IPS DF 4.7 (cell line): ENCODE data around the gene PARP15.
"Not testable (repeated sequence)": the region's sequence is repeated elsewhere in the genome, so short reads cannot be mapped to it uniquely, and the experiment has no call there.

Source experiments
- DNase-seq: peaks from one replicate; pipeline ENCODE4 v3.0.0-alpha.2; 2013; ENCODE audit warnings: low spot score; ENCODE audit errors: extremely low read depth

The PARP15 gene

DNA sequence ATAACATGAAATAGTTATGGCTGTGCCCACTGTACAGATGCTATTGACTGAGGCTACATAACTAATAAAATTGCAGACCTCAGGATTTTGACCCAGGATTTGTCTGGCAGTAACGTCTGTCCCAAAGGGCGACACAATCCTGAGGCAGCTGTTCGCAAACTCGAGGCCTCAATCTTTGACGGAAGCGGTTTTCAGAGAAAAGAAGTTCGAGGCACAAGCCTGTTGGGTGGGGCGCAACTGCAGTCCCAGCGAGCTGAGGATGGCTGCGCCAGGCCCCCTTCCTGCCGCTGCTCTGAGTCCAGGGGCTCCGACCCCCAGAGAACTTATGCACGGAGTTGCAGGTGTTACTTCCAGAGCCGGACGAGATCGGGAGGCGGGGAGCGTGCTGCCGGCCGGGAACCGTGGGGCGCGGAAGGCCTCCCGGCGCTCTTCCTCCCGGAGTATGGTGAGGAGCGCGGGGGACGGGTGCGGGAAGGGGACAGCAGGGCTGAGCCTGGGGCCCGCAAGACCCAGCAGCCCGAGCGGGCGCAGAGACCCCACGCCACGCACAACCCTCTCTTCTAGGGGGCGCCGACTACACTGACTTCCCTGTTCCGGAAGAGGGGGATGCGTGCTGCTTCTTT is at the start of gene PARP15:
TSS of gene PARP15 (plus strand) at position 242 of the 623 bp plus-strand sequence. CDS start at position 260, 18 bp downstream.
- DNase-seq = no peak

DNA sequence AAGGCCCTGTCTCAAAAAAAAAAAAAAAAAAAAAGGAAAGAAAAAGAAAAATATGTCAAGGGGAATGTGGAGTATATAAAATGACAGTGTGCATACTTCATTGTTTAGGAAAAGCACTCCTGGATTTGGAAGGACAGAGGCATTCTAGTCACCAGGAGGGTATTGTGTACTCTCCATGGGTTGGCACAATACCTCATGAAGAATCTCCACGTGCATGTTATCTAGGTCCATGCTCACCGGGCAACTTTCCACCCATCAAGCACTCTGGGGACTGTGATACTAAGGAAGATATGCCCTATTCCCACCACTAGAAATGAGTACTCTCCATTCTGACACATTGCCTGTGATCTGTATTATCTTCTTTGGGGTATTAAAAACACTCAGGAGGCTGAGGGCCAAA is 47.3 kb upstream of the PARP15 start:
- no peak for DNase-seq

GRCh38 chr3:122533480-122533879 is 44.0 kb upstream of the PARP15 start:
- no peak for DNase-seq

- DNase-seq = no peak
Observed at GRCh38 chr3:122533931-122534334, 43.5 kb upstream of the PARP15 start.

GRCh38 chr3:122535964-122536631 is 41.4 kb upstream of the PARP15 start:
- no peak for DNase-seq

DNA sequence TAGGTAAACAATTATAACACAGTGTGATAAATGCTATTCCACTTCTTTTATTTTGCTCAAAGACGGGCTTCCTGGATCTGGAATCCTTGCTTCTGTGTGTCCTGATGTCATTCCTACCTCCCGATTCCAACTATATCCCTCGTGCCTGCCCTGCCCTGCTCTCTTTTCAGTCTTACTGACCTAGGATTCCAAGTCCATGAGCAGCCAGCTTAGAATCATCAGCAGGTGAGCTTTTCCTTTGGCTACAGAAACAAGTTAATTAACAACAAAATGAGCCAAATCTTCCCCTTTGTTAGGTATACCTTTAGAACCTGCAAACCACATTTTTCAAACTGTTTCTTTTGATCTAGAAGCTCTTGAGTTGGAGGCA is 40.8 kb upstream of the PARP15 start:
- DNase-seq = no peak

DNA sequence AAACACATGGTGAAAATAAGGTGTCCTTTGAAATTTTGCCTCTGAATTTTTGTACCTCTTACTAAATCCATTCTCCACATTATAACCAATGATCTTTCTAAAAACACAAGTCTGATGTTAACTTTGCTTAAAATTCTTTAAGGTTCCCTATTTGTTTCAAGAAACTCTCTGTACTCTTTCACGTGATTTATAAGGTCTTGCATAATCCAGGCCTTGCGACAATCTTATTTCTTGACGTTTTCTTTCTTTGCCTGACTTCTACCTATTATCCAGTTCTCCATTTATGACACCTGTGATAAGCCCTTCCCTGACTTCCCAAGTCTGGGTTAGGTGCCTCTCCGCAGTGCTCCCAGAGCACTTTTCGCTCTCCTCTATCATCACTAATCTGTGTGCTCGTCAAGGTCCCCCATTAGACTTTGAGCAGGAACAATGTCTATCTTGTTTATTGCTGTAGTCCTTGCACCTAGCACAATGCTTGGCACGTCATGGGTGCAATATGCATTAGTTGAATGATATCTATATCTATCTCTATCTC is 38.4 kb upstream of the PARP15 start:
- no peak for DNase-seq

GRCh38 chr3:122546151-122546550 is 31.3 kb upstream of the PARP15 start:
- no peak for DNase-seq

GRCh38 chr3:122548076-122548475 is 29.4 kb upstream of the PARP15 start:
- no peak for DNase-seq

- DNase-seq = no peak
Observed at GRCh38 chr3:122548619-122549018, 28.8 kb upstream of the PARP15 start.

- DNase-seq = no peak
Observed at GRCh38 chr3:122553171-122553570, 24.3 kb upstream of the PARP15 start.

GRCh38 chr3:122555275-122556071 is 22.0 kb upstream of the PARP15 start:
- DNase-seq = no peak

DNA sequence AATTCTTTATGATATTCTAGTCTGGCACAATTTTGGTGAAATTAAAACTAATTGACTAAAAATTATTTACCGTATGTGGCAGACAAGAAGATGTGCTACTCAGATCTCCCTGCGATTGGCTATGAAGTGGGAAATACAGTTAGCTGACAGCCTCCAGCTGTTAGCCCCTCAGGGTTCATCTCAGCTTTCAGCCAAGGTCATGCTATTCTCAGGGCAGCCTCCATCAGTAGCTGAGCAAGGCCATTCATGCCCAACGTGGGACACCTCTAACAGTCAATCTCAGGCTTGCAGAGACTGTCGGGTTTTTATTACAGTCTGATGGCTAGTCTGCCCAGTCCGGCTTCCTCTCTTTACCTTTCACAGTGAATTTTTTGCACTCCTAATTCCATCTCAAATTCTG is 20.1 kb upstream of the PARP15 start:
- no peak for DNase-seq

- DNase-seq = no peak
Observed at GRCh38 chr3:122558605-122559004, 18.8 kb upstream of the PARP15 start.

DNA sequence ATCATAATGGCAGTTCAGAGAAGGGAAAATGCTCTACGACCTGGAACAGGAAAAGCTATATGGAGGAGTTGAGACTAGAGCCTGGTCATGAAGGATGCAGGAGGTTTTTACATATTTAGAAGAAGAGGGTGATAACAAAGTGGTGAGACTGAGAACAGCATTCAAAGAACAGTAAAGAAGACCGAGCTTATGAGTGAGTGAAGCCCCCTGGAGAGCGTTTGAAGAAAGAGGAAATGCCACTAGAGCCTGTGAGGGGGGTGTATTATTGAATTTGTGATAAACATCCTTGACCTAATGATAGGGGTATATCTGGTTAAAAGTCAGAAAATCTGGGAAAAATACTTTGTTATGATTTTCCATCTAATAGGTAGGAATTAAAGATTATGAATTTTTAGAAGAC is 17.5 kb upstream of the PARP15 start:
- no peak for DNase-seq

GRCh38 chr3:122560680-122561079 is 16.8 kb upstream of the PARP15 start:
- no peak for DNase-seq

GRCh38 chr3:122562923-122563716 is 14.3 kb upstream of the PARP15 start:
- no peak for DNase-seq

DNA sequence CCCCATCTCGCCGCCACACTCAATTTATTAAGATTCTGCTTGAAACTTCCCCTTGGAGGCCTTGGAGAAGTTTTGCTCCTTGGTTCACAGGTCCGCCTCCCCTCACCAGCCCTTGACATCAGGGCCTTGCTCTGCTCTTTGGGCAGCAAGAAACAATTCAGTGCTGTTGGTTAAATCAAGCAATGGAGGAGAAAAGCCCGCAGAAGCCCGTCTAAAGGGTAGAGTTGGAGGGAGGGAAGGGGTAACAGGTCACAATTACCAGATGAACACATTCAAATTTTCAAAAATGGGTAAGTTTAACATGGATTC is 13.8 kb upstream of the PARP15 start:
- DNase-seq = no peak

- no peak for DNase-seq
Observed at GRCh38 chr3:122564155-122564912, 13.1 kb upstream of the PARP15 start, which contains the start of the genes DTX3L and PARP9. Gene DTX3L, plus strand, starts transcription at chr3:122564338. Its CDS starts 89 bp downstream, at chr3:122564427. Gene PARP9, minus strand, starts transcription at chr3:122564300. Its CDS starts 4,680 bp downstream, at chr3:122559620.

- DNase-seq = not testable (repeated sequence)
Observed at GRCh38 chr3:122568131-122568530, 9.3 kb upstream of the PARP15 start.

DNA sequence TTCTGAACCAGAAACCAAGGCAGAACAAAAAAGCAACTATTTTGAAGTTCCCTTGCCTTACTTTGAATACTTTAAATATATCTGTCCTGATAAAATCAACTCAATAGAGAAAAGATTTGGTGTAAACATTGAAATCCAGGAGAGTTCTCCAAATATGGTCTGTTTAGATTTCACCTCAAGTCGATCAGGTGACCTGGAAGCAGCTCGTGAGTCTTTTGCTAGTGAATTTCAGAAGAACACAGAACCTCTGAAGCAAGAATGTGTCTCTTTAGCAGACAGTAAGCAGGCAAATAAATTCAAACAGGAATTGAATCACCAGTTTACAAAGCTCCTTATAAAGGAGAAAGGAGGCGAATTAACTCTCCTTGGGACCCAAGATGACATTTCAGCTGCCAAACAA is 8.7 kb upstream of the PARP15 start:
- no peak for DNase-seq
